Activated T-cell treated with anti-CD3 and anti-CD28 coated beads for 4 hours (primary cell): ENCODE data around the gene NCOA1.
"Not testable (repeated sequence)": the region's sequence is repeated elsewhere in the genome, so short reads cannot be mapped to it uniquely, and the experiment has no call there.

Experiments
- DNase-seq: peaks from one replicate; pipeline ENCODE4 v3.0.0-alpha.2; 2020

The NCOA1 gene

DNA sequence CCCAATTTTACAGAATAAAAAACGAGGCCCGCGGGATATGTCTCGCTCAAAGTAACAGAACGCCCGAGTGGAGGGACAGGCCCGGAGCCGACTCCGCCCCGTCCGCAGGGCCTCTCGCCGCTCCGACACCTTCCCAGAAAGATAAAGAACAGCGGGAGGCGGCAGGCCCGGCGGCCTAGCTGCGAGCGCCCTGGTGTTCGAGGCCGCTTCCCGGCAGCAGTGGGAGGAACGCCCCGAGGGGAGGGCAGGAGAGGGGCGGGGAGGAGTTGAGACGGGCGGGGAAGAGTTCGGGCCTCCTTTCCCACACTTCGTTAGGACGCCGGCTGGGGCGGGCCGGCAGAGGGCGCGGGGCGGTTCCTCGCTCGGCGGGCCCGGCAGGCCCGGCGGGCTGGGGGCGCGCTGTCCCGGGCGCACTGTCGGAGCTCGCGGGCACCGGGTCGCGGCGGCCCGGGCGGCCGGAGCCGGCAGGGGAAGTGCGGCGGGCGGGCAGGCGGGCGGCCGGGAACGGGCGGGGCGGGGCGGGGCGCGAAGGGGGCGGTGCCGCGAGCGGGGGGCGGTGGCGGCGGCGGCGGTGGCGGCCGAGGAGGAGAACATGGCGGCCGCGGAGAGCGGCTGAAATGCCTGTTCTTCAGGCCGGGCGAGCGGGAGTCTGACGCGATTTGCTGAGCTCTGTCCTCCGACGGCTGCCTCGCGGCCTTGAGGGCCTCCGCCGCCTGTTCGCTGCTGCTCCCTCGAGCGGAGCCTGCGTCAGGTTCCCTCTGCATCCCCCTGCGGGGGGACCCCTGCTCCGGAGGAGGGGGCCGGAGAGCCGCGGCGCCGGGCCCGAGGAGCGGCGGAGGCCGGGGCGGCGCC, at the start of gene NCOA1:
TSS of gene NCOA1 (plus strand) at position 565 of the 852 bp plus-strand sequence. CDS start 167,424 bp downstream, outside the sequence.
- DNase-seq, result peak; percentile 85

DNA sequence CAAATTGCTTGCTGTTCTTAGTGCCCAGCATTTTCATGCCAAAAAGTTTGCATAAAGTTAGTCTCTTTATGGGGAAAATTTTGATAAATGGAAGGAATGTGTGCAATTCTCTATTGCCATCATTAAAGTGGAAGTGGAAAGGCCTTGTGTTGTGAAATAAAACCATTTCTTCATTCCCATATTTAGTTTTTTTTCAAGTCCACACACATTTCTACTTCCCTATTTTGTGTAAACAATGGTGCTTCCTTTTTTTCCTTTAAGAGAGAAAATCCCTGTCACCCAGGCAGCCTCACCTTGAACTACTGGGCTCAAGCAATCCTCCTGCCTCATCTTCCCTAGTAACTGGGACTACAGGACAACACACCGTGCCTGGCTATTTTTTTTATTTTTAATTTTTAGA, 42.3 kb upstream of the NCOA1 start:
- DNase-seq, result no peak

DNA sequence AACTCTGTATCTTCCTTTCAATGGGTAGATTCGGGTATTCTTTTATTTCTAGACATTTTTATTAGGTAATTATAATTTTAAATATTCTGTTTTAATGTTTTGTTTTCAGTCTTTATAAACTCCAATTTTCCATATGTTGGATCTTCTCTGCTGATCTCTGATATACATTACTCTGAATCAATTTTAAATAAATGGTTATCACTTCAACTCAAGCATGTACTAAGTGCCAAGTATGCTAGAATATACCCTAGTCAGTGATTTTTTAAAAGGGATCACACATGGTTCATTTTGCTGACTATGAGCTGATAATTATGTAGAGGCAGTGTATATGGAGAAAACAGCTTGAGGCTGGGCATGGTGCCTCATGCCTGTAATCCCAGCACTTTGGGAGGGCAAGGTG, 41.7 kb upstream of the NCOA1 start:
- DNase-seq, result no peak

DNA sequence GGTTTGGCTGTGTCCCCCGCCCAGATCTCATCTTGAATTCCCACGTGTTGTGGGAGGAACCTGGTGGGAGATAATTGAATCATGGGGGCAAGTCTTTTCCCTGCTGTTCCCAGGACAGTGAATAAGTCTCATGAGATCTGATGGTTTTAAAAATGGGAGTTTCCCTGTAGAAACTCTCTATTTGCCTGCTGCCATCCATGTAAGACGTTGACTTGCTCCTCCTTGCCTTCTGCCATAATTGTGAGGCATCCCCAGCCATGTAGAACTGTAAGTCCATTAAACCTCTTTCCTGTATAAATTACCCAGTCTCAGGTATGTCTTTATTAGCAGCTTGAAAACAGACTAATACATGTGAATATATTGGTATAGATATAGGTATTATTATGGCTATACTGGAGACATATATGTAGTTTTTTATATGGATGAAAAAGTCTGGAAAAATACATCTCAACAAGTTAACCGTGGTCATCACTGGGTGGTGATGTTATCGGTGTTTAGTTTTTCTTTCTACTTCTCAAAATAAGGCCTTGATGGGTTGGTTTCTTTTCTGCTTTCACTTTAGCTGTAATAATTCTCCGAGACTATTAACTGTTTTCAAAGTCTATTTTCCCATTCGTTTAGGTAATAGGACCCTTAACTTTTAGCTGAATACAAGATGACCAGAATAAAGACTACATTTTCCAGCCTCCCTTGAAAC, 39.1 kb upstream of the NCOA1 start:
- DNase-seq, result no peak

DNA sequence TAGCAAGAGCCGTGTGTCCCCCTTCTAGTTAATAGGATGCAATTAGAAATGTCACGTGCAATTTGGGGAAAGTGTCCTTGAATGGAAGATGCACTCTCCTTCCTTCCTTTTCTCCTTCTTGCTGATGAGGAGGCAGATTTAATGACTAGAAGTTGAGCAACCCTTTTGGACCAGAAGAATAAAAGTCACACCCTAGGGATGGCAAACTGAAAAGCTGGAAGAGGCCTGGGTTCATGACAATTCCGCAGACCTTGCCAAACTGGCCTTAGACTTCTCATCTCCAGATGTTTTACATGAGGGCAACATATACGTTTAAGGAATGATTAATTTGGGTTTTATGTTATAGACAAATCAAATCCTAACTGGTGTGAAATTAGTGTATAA, 38.6 kb upstream of the NCOA1 start:
- DNase-seq, result no peak

DNA sequence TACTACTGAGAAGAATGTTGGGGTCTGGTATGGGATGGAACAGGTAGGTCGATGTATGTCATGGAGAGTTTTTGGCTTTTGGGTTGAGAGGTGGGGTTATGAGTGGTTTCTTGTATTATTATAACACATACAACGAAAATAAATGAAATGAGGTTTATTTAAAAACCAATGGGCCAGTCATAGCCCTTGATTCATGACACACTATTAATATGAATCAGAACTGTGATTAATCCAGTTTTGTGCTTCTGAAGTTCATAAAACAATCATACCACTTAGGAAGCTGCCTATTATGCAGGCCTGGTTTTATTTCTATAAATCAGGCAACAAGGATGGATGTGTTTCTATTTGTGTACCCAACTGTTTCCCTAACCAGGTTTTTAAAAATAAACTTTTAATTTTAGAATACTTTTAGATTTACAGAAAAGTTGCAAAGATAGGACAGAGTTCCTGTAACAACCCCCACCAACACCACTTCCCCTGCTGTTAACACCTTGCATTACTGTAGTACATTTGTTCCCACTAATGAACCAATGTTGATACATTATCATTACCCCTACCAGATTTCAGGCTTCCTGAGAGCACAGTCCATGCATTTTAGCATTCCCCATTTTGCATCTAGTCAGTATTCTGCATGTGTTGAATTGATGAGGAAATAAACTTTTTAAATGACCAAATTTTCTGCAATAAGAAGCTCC, 37.5 kb upstream of the NCOA1 start:
- no peak for DNase-seq

DNA sequence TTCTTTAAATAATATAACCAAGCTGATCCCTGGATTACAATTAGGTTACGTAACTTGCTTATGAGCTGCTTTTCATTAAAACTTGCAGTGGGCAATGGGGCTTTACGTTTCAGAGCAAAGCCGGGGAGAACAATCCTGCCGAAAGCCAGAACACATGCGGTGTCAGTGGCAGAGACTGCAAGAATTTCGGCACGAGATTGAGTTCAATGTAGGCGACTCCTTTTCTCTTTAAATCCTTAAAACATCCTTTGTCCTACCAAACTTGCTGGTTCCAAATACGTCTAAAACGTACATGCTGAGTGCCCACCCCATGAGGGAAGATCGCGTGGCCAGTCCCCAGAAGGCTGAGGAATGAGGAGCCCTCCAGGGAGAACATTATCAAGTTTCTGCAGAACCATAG, 36.8 kb upstream of the NCOA1 start:
- no peak for DNase-seq

DNA sequence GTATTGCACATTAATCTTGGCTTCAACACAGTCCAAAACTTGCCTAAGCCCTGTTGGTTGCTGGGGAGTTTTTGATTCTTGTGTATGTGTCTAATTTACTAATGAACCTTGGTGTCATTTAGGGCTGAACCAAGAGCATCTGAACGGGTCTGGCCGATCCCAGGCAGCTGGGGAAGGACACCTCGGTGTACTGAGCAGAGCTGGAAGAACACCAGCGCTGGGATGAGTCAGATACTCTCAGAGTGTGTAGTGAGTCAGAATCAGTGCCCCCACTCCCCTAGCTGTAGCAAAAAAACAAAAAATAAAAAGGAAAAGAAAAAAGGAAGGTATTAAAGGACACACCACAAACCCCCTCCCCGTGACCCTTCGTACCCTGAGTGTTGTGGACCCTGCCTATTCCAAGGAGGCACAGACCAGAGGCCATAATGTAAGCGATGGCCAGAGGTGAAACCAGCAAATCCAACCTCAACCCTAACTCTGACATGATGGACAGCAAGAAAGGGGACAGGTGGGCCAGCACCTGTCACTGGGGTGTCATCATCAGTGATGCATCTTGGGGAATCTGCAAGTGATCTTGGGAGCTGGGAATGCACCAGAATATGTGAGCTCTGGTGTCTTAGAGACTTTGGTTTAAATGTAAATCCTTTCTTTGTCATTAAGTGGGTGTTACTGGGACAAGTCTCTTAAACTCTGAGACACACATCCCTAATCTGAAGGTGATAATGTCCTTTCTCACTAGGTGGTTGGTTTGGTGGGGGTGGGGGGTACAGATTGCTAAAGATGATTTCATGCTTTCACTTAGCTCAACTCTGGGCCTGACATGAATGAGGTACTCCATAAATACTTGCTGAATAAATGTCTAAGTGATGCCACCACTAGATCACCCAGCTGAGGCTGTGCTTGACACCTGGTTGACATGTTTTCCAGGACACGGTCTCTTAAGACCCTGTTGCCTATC, 34.2 kb upstream of the NCOA1 start:
- DNase-seq, result no peak

DNA sequence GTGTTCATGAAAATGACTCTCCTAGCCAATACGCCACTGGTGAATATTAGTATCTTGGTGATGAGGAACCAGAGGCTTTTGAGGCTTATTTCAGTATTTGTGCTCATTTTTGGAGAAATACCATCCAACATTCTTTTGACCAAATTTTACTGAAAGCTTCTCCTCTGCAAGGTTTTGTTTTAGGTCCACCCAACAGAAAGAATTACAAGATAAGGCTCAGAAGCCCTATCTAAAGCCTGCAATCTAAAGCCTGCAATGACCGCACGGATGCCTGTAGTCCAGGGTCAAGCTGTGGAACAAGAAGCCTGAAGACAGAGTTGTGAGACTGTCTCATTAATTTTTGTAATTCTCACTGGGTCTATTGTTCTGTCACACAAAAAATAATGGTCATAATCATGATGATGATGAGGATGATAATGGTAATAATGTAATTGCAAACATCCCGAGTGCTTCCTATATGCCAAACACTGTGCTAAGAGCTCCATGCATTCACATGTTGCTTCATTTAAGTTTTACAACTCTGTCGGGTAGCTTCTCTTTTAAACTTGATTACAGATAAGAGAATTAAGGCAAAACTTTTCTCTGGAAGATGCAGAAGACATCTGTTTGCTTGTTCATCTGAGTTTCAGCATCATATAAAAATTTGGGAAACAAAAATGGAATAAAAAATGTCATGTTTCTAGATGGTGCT, 33.2 kb upstream of the NCOA1 start:
- DNase-seq, result no peak

DNA sequence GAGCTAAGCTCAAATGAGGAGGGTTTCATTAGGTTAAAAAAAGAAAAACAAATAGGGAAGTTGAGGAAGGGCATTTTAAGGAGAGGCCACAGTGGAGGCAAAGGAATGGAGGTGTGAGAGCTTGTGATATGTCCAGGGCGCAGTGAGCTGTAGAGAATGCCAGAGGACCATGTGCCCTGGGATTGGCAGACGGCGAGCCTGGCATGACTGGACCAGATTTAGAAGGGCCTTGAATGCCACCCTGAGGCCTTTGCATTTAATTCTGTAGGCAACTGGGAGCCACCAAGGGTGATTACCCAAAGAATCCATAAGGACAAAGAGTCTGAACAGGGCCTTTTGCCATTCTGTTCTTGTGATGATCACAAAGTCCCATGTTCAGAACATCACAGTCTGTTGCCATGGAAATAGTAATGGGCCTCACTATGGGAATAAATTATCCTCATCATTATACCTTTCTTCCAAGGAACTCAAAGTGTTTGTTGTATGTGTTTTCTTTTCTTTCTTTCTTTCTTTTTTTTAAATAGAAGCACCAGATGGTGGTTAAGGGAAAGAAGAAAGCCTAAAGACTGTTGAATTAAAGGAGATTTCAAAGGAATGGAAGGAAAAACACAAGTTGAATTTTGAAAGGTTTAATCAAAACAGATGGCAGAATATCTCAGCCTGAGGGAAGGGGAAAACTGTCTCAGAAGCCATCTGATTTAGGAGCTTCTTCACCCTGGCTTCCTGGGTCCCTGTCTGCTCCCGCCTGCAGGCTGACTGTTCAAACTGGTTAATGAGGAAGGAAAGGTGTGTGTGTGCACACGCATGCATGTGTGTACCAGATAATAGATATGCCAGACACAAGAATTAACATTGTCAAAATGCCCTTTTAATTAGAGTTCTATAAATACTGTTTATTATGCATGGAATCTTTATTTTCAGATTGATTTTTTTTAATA, 31.6 kb upstream of the NCOA1 start:
- DNase-seq, result no peak

DNA sequence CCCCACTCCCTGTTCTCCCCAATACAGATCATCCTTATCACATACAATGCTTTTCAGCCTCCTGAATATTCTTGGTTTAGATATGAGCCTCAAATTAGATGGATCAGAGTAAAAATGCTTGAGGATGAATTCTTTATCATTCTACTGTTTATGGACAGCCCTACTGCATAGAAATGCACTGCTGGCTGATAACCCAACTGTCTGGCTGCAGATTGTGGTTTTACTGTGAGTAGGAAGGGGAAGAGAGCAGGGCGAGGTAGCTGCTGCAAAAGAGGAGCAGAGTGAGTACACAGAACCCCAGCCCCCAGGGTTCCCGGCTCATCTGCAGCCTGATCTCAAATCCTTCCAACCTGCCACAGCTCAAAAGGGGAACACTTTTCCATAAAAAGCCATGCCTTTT, 29.4 kb upstream of the NCOA1 start:
- no peak for DNase-seq

DNA sequence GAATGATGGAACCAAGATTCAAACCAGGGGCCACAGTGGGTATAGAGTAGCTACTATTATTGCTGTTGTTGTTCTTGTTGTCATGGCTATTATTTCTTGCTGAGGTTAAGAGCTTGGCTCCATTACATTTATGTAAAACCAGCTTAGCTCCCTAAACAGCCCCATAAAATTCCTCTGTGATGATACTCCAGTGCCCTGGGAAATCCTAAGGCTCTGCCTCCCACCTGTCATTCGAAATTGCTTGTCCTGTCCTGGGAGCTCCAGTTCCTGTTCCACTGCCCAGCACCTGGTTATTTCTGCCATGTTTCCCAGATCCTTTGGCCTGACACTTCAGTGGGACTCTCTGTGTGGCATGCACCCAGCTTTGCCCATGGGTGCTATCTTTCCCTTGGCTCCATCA, 27.8 kb upstream of the NCOA1 start:
- DNase-seq, result no peak

DNA sequence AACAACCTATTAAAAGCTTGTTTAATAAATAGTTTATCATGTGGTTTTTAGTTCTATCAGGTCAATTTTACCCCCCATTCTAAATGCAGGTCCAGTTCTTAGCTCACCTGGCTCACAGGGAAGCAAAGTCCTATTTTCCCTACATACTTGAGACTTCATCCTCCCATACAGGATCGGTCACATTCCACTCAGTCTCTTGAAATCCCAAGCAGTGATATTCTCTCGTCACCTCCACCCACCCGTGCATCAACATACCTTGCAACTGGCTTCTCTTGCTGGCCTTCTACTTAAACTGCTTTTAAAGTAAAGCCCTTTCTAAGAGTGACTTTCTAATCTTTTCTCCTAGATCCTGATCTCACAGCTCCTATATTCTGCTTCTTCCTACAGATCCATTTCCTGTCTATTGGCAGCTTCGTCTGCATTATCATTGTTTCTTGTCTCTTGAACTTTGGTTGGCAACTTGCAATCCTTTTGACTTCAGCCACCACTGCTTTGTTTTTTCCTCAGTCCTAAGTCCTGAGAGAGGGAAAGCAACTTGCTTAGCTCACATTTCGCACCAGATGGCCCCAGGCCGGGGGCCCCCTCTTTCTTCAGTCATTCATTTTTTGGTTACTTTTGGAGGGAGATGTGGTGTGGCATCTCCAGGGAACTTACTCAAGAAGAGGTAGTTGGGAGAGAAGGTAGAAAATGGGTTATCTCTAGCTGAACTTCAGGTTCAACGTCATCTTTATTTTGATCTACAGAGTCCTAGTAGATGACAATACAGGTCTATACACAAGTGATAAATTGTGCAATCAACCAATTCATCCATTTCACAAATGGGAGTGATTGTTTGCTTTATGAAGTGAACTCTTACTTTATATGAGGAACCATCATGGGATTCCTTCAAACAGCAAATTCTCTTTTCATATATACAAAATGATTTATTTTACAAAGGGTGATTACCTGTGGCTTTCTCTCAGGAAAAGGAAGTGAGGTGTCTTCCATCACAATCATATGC, 23.9 kb upstream of the NCOA1 start:
- DNase-seq, result no peak

DNA sequence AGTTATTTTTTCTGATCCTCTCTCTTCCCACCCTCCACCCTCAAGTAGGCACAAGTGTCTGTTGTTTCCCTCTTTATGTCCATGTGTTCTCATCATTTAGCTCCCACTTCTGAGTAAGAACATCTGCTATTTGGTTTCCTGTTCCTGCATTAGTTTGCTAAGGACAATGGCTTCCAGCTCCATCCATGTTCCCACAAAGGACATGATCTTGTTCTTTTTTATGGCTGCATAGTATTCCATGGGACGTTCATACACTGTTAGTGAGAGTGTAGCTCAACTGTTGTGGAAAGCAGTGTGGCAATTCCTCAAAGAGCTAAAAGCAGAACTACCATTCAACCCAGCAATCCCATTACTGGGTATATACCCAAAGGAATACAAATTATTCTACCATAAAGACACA, 22.6 kb upstream of the NCOA1 start:
- not testable (repeated sequence) for DNase-seq

DNA sequence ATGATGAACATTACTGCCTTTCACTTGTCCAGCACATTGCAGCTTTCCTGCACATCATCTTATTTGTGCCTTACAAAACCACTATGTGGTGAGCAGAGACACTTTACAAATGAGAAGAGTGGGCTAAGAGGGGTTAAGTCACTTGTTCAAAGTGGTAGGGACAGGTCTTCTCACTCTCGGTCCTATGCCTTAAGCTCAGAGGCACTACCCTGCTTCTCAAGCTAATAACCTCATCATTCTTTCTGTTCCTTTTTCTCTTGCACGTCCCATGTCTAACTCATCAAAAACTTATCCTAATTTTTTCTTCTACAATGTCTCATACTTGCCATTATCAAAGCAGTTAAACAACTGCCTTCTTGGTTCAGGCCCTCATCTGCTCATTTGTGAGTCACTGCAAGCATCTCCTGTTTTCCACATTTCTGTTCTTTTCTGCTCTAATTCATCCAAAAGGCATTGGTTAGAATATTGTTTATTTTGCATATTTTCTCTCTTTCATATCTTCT, 21.9 kb upstream of the NCOA1 start:
- DNase-seq, result no peak

DNA sequence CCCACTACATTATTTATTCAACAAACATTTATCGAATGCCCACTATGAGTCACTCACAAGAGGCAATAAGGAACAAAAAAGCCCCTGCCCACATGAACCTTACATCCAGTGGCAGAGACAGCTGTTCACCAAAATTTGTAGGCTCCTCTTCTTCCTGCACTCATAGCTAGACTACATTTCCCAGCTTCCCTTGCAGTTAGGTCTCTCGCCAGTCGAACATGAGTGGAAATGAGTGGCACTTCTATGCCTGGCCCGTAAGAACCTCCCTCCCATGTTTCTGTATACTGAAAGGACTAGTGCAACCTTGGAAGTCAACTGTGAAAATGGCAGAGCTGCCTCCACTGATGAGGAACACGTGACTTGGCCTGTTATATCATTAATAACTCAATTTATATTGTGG, 19.4 kb upstream of the NCOA1 start:
- DNase-seq, result no peak

DNA sequence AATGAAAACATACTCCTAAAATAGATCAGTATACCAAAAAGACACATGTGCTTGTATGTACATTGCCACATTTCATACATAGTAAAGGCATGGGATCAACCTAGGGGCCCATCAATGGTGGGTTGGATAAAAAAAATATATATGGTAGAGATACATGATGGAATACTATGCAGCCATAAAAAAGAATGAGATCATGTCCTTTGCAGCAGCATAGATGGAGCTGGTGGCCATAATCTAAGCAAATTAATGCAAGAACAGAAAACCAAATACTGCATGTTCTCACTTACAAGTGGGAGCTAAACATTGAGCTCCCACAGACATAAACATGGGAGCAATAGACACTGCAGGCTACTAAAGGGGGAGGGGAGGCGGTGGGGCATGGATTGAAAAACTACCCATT, 18.6 kb upstream of the NCOA1 start:
- no peak for DNase-seq

DNA sequence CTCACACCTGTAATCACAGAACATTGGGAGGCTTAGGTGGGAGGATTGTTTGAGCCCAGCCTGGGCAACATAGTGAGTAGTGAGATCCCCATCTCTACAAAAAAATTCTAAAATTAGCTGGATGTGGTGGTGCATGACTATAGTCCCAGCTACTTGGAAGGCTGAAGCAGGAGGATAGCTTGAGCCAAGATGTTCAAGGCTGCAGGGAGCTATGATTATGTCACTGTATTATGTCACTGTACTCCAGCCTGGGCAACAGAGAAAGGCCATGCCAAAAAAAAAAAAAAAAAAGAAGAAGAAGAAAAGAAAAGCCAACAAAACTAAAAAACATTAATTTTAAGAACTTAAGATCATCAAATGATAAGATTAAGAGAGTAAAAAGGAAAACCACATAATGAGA, 17.4 kb upstream of the NCOA1 start:
- DNase-seq, result no peak

DNA sequence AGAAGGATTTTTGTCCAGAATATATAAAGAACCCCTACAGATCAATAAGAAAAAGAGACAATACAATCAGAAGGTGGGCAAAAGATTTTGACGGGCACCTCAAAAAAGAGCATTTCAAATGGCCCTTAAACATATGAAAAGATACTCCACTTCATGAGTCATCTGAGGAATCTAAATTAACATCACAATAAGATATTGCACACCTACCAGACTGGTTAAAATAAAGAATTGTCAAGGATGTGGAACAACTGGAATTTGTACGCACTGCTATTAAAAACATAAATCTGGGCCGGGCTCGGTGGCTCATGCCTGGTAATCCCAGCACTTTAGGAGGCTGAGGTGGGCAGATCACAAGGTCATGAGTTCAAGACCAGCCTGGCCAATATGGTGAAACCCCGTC, 17.0 kb upstream of the NCOA1 start:
- no peak for DNase-seq
